HG03025 (cell line): ENCODE results near the gene C10orf90.

Source experiments
- ATAC-seq: cut with Tn5 transposase; IDR thresholded peaks from one replicate; pipeline ENCODE4 v1.9.1; 2021; ENCODE audit warnings: mild to moderate bottlenecking, moderate library complexity; ENCODE audit not compliant: unreplicated experiment, low FRiP score

The C10orf90 gene

GRCh38 chr10:126405239-126405775 is 265.2 kb downstream of the C10orf90 start:
- ATAC-seq: no peak

GRCh38 chr10:126402721-126403695 is 267.5 kb downstream of the C10orf90 start:
- ATAC-seq: no peak

- no peak for ATAC-seq
These were observed 269.9 kb downstream of the C10orf90 start for GRCh38 chr10:126400641-126401040.

GRCh38 chr10:126398924-126399323 is 271.6 kb downstream of the C10orf90 start:
- ATAC-seq: no peak

GRCh38 chr10:126398383-126398743 is 272.1 kb downstream of the C10orf90 start:
- no peak for ATAC-seq

- ATAC-seq: no peak
These were observed 272.7 kb downstream of the C10orf90 start for GRCh38 chr10:126397640-126398382.

GRCh38 chr10:126397156-126397555 is 273.3 kb downstream of the C10orf90 start:
- ATAC-seq: no peak

- ATAC-seq: no peak
These were observed 275.5 kb downstream of the C10orf90 start for GRCh38 chr10:126394948-126395347.

- ATAC-seq: no peak
These were observed 277.4 kb downstream of the C10orf90 start for GRCh38 chr10:126393076-126393475.

- no peak for ATAC-seq
These were observed 278.0 kb downstream of the C10orf90 start for GRCh38 chr10:126392469-126392868.

- ATAC-seq: no peak
These were observed 278.4 kb downstream of the C10orf90 start for GRCh38 chr10:126392068-126392467.

GRCh38 chr10:126391192-126391885 is 279.2 kb downstream of the C10orf90 start:
- no peak for ATAC-seq

GRCh38 chr10:126390324-126390723 is 280.2 kb downstream of the C10orf90 start:
- ATAC-seq: no peak

GRCh38 chr10:126387931-126388911 is 282.3 kb downstream of the C10orf90 start, which contains the start of gene ADAM12:
TSS of gene ADAM12 (minus strand) at chr10:126388477. CDS start at chr10:126388145, 332 bp downstream.
- no peak for ATAC-seq

GRCh38 chr10:126387041-126387921 is 283.2 kb downstream of the C10orf90 start:
- no peak for ATAC-seq

GRCh38 chr10:126384269-126384873 is 286.1 kb downstream of the C10orf90 start:
- ATAC-seq: no peak

- ATAC-seq: no peak
These were observed 290.0 kb downstream of the C10orf90 start for GRCh38 chr10:126380352-126381076.
